Measurements from ENCODE around the gene MBTPS2.

Gene MBTPS2

DNA sequence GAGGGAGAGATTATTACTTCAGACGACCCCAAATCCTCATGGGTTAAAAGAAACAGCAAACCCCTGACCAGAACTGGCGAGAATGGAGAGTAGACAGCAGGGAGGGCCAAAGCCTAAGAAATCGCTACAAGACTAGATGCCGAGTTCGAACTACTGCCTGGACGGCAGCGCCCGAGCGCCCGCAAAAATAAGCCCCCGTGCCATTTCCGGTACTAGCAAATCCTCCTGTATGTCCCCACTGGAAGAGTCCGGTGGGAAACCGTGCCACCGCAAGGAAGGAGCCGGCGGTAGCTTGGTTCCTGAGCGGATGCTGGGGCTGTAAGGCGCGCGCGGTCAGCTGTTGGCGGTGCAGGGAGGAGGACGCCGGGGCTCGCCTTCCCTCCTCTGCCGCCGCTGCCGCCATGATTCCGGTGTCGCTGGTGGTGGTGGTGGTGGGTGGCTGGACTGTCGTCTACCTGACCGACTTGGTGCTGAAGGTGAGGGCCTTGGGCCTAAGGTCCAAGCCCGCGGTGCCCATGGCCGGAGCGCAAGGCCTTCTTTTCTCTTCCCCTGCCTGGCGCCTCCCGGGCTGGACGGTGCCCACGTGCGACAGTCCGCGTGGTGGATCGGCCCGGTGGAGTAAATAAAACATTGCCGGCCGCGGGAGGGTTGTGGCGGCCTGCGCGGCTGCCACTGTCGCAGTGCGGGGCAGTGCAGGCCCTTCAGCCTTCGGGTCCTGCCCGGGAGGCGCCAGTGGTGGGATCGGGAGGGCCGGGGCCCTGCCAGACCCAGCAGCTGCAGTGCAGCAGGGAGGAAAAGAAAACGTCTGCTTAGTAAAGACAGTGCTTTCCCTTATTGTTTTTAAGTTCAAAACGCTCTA, at the start of gene MBTPS2:
Gene MBTPS2 (plus strand): TSS at position 284 of the 859 bp plus-strand sequence. CDS start 118 bp downstream, at position 402.
- no peaks in the 10 kb centered on the region for H3K27me3 Mint-ChIP-seq (ENCODE audit: low read depth, poor library complexity)
- peak within 1 kb of the TSS; percentile 92 for H3K4me3 Mint-ChIP-seq

DNA sequence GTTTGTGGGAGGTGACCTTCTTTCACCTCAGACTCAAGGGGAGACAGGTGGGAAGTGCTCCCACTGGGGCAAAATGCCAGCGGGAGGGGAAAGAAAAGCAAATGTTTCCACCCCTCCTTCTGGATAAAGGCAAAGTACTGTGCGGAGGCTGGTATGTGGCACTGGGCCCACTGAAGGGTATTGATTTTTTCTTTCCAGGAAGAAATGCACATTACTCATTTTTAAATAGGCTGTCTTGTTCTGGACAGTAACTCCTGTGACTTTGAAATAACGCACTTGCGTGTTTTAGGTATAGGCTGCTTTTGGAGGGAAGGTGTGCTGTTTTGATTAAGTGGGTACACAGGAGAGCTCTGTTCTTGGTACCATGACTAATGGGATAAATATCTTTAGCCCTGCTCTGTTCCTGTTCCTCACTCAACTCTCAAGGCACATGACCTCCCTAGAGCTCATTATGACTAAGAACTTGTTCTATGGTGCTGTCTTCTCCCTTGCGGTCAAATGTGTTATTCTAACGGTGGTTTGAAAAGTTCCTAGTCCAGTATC, 40.7 kb upstream of the MBTPS2 start:
- H3K36me3 Mint-ChIP-seq (ENCODE audit: low read depth) = no peaks in the 10 kb centered on the region
- H3K9me3 Mint-ChIP-seq = no peaks in the 10 kb centered on the region
- TF ChIP-seq, protein P1, sequence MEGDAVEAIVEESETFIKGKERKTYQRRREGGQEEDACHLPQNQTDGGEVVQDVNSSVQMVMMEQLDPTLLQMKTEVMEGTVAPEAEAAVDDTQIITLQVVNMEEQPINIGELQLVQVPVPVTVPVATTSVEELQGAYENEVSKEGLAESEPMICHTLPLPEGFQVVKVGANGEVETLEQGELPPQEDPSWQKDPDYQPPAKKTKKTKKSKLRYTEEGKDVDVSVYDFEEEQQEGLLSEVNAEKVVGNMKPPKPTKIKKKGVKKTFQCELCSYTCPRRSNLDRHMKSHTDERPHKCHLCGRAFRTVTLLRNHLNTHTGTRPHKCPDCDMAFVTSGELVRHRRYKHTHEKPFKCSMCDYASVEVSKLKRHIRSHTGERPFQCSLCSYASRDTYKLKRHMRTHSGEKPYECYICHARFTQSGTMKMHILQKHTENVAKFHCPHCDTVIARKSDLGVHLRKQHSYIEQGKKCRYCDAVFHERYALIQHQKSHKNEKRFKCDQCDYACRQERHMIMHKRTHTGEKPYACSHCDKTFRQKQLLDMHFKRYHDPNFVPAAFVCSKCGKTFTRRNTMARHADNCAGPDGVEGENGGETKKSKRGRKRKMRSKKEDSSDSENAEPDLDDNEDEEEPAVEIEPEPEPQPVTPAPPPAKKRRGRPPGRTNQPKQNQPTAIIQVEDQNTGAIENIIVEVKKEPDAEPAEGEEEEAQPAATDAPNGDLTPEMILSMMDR (IDR thresholded peaks at IDR 0.05) = no peak
- H3K27me3 Mint-ChIP-seq (ENCODE audit: low read depth, poor library complexity) = peaks cover under 1% of the 10 kb centered on the region
- DNase-seq = no peak
- no peak overlapping the region for H3K4me3 Mint-ChIP-seq
- peaks cover 8% of the 10 kb centered on the region for H3K4me1 Mint-ChIP-seq
- H3K27ac Mint-ChIP-seq = no peak overlapping the region

More for the DNA sequence above, at the start of gene MBTPS2:
- no peaks in the 10 kb centered on the region for H3K9me3 Mint-ChIP-seq
- TF ChIP-seq, protein P1 (IDR thresholded peaks at IDR 0.05) = no peak
- H3K4me1 Mint-ChIP-seq = peaks cover 5% of the 10 kb centered on the region
- H3K27ac Mint-ChIP-seq = peak within 1 kb of the TSS; percentile 71
- DNase-seq = peak; percentile 78
- H3K36me3 Mint-ChIP-seq (ENCODE audit: low read depth) = peaks cover 5% of the 10 kb centered on the region

DNA sequence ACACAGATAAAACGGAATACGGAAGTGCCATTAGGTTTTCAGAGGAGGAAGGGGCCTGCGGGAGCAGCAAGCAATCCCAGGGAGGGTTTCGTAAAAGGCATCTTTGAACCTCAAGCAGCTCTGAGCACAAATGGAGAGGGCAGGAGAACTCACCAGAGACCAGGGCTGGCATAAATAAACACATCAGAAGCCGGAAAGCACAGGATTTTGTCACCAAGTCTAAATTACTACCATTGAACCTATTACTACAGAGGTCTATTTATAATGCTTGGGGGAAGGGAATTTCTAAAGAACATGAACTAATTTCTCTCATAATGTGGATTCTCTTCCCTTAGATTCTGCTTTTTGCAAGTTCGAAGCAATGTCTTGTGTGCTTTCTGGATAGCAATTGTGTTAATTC, 39.6 kb upstream of the MBTPS2 start:
- no peaks in the 10 kb centered on the region for H3K36me3 Mint-ChIP-seq (ENCODE audit: low read depth)
- peaks cover 8% of the 10 kb centered on the region for H3K4me1 Mint-ChIP-seq
- no peak for DNase-seq
- no peaks in the 10 kb centered on the region for H3K9me3 Mint-ChIP-seq
- peaks cover 3% of the 10 kb centered on the region for H3K27me3 Mint-ChIP-seq (ENCODE audit: low read depth, poor library complexity)
- H3K27ac Mint-ChIP-seq = no peak overlapping the region
- H3K4me3 Mint-ChIP-seq = no peak overlapping the region
- TF ChIP-seq, protein P1 (IDR thresholded peaks at IDR 0.05) = no peak

DNA sequence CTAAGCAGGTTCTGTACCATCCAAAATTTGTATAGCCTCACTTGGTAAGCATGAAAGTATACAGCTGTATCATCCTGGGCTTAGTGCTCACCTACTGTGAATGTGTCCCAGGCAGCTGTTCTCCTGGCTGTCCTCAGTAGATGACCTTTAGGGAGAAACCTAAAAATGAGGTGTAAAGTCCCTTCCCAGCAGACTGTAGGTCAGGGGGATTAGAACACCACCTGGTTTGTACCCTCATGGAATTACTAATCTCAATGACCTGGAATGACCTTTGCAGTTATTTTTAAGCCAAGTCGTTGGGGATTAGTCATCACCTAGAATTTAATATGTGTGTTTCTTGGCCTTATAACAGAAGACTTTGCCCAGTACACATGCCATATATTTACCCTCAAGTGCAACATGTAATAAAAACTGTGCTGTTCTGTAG, 39.1 kb upstream of the MBTPS2 start:
- peaks cover 3% of the 10 kb centered on the region for H3K27me3 Mint-ChIP-seq (ENCODE audit: low read depth, poor library complexity)
- no peak overlapping the region for H3K27ac Mint-ChIP-seq
- TF ChIP-seq, protein P1 (IDR thresholded peaks at IDR 0.05) = no peak
- H3K9me3 Mint-ChIP-seq = no peaks in the 10 kb centered on the region
- no peak overlapping the region for H3K4me3 Mint-ChIP-seq
- no peak for DNase-seq
- no peaks in the 10 kb centered on the region for H3K36me3 Mint-ChIP-seq (ENCODE audit: low read depth)
- H3K4me1 Mint-ChIP-seq = peaks cover 8% of the 10 kb centered on the region

DNA sequence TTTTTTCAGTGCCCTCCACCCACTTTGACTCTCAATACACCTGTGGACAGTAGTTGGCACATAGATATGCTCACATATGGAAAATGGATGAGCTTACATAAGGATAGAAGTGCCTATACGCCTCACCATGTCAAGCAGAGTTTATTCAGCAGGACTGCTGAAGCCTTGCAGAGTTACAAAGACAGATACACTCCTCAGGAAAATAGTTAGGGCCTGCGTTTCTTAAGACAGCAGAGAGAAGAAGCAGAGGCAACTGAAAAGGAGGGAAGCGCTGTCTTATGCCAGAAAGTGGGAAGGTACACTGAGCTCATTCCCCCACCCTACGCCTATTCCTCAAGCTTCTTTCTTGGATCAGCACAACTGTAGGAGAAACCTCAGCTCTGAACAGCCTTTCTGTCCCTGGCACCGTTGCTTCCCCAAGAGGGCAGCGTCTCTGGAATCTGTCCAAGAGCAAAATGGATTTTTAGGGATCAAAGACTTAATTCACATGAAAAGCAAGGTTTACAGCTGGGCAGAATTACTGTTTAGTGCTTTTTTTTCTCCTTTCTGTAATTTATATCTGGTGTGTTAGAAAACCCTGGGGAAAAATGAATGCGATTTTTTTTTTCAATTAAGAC, 37.3 kb upstream of the MBTPS2 start:
- Mint-ChIP-seq H3K27ac (no peak overlapping the region), H3K27me3 (ENCODE audit: low read depth, poor library complexity) (peaks cover 3% of the 10 kb centered on the region), H3K4me1 (peaks cover 8% of the 10 kb centered on the region), H3K4me3 (no peak overlapping the region), H3K36me3 (ENCODE audit: low read depth) (no peaks in the 10 kb centered on the region), H3K9me3 (no peaks in the 10 kb centered on the region)
- TF ChIP-seq, protein P1 (IDR thresholded peaks at IDR 0.05) = no peak
- DNase-seq = no peak
